GM12864 (cell line): ENCODE data around the gene KCNT1.

Experiments
- DNase-seq: peaks from one replicate; pipeline ENCODE4 v3.0.0-alpha.2; 2011; ENCODE audit warnings: low read depth
- H3K4me3 ChIP-seq: 2 replicates; pipeline ENCODE4 v1.5.1; 2011; ENCODE audit warnings: mild to moderate bottlenecking, low read depth, low read length, control low read depth
- TF ChIP-seq, protein P1 (sequence below): IDR thresholded peaks from 2 replicates; pipeline ENCODE4 v1.5.1; 2011; ENCODE audit warnings: low read depth, mild to moderate bottlenecking, moderate library complexity, low read length, control low read depth, inconsistent platforms; ENCODE audit errors: missing control alignments

Gene KCNT1

DNA sequence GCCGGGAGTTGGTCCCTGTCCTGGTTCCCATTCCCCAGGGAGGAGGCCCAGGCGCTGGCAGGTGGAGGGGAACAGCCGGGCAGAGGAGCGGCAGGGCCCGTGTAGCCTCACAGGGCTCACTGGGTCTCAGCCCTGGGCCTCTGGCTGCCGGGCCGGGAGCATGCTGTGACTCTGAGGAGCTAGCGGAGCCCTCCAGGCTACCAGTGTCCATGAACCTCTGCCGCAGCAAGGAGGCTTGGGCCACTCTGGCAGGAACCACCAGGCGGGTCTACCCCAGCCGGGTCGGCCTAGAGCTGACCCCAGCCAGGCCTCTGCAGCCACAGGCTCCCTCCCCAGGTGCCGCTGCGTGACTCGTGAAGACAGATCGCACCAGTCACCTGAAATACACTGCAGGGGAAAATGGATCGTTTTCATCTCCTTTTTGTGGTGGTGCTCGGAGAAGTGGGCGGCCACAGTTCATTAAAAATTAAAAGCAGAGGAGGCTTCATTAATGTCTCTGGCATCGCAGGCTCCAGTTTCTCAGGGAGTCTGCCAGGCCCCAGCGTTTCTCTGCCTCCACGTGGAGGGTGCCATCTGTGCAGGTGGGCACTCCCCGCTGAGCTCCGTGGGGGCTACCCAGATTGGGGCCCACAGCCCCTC lies 43.8 kb downstream of the KCNT1 start:
- H3K4me3 ChIP-seq: no peak overlapping the region
- no peak for DNase-seq
- TF ChIP-seq, protein P1, sequence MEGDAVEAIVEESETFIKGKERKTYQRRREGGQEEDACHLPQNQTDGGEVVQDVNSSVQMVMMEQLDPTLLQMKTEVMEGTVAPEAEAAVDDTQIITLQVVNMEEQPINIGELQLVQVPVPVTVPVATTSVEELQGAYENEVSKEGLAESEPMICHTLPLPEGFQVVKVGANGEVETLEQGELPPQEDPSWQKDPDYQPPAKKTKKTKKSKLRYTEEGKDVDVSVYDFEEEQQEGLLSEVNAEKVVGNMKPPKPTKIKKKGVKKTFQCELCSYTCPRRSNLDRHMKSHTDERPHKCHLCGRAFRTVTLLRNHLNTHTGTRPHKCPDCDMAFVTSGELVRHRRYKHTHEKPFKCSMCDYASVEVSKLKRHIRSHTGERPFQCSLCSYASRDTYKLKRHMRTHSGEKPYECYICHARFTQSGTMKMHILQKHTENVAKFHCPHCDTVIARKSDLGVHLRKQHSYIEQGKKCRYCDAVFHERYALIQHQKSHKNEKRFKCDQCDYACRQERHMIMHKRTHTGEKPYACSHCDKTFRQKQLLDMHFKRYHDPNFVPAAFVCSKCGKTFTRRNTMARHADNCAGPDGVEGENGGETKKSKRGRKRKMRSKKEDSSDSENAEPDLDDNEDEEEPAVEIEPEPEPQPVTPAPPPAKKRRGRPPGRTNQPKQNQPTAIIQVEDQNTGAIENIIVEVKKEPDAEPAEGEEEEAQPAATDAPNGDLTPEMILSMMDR: no peak

DNA sequence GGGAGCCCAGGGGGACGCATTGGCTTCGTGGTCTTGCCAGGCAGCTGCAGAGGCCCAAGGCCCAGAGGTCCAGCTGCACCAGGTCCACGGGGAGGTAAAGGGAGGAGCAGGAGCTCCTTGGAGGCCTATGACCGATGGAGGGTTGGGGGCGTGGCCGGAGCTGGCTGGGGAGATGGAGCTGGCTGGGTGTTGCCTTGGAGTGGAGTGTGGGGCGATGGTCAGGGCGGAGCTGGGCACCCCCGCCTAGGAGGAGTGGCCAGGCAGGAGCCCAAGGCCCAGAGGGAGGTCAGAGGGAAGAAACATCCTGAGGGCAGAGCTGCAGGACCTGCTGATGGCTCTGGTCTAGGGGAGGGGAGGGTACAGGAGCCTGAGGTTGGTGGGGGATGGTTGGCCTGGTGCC lies 44.6 kb downstream of the KCNT1 start:
- TF ChIP-seq, protein P1: no peak
- no peak for DNase-seq
- no peak overlapping the region for H3K4me3 ChIP-seq

DNA sequence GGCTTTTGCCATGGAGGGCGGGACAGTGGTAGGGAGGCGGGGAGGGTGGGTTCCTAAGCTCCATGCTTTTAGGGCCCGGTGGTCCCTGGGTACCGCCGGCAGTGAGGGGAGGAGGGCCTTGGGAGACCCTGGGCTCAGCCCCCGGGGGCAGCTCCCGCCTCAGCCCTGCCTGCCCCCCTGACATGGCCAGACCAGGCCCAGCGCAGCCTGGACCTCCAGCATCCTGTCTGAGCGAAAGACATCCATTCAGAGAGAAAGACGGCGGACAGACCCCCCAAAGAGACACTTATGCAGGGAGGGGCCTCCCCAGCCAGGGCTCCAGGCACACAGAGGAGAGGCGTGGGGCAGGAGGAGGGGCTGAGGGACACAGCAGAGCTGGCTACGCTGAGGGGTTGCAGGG lies 45.3 kb downstream of the KCNT1 start:
- no peak overlapping the region for H3K4me3 ChIP-seq
- TF ChIP-seq, protein P1: no peak
- DNase-seq: no peak

DNA sequence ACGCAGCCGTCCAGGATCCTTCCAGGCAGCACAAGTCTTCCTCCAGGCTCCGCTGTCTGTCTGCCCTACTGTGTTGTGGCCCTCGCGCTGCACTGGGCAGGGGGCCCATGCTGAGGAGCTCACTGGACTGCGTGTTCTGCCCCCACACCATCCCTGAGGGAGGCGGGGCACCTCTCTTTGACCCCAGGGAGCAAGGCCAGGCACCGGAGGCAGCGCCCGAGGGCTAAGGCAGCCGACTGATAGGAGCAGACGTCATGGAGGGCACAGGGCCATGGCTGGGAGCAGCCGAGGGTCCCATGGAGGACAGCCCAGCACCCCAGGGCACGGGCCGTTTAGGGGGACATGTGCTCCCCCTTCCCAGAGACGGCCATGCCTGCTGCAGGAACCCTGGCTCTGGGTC lies 46.7 kb downstream of the KCNT1 start:
- no peak for DNase-seq
- TF ChIP-seq, protein P1: no peak
- no peak overlapping the region for H3K4me3 ChIP-seq

DNA sequence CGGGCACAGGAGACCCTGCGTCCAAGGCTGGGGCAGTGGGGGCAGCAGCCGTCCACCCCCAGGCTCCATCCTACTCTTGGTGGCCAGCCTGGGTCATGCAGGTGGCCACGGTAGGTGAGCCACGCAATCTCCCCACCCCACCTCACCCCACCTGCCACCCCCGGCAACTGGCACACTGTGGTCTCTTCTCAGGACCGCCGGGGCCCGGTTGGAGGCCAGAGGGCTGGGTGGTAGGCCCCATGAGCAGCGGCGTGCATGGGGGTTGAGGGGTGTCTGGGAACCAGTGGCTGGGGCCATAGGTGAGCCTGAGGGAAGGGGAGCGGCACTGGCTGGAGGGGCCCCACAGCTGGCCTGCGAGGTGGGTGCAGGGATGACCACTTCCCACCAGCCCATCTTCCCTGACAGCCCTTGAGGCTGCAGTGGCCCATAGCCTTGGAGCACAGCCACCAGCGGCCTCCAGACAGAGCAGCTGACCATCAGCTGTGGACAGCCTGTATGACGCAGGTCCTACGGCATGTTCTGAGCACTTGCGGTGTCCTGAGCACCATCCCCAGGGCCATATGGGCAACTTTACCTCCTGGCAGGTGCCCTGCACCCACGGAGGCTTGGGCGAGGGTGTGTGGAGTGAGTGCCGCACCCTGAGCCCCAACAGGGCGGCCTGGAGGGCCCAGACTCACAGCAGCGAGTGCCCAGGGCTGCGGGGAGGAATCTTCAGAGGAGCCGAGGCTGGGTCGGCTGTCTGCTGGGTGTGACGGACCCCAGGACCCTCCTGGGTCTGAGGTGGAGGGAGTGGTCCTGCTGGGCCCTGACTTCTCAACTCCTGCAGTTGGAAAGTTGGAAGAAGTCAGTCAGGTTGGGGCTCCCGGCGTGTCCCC lies 47.4 kb downstream of the KCNT1 start:
- TF ChIP-seq, protein P1: no peak
- no peak overlapping the region for H3K4me3 ChIP-seq
- DNase-seq: no peak

DNA sequence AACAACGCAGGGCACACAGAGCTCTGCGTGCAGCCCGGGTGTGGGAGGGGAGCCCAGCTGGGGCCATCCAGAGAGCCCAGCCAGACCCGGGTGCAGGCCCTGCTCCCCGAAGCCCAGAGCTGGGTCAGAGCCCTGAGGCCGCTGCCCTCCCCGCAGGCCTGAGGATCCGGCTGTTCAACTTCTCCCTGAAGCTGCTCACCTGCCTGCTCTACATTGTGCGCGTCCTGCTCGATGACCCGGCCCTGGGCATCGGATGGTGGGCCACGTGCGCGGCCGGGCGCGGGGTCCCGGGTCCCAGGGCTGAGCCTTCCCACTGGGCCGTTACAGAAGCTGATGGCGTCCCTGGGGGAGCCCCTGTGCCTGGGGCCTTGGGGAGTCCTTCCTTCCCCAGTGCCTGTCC lies 48.8 kb downstream of the KCNT1 start:
- no peak overlapping the region for H3K4me3 ChIP-seq
- TF ChIP-seq, protein P1: no peak
- no peak for DNase-seq
